Lung (tissue), 12 donors: ENCODE data around the gene DYSF. TPM values are rescaled to one million over a fixed set of nuclear protein-coding genes. Genes with fewer than 3 reads are reported as not detected.

ENCODE experiments used
- ATAC-seq: fragments of 200-7000 bp; cut with Tn5 transposase; one replicate; pipeline ENCODE4 v1.9.1; 2020; ENCODE audit warnings: moderate number of reproducible peaks; ENCODE audit not compliant: insufficient read depth, low FRiP score
- DNase-seq, 3 donors: peaks; one replicate each; pipeline ENCODE4 v3.0.0-alpha.2; 2013 to 2017
- H3K27ac ChIP-seq, 2 donors: one replicate each; pipeline ENCODE4 v1.5.1; 2013; ENCODE audit warnings: mild to moderate bottlenecking in 2 of 2, moderate library complexity in 2 of 2, control low read depth in 1 of 2, inconsistent platforms in 1 of 2, low read depth in 1 of 2, low read length in 1 of 2
- H3K27me3 ChIP-seq, 3 donors: one replicate each; pipeline ENCODE4 v1.5.1; 2013; ENCODE audit warnings: low read length in 2 of 3; ENCODE audit not compliant: control insufficient read depth in 3 of 3, insufficient read depth in 3 of 3
- H3K36me3 ChIP-seq, 4 donors: one replicate each; pipeline ENCODE4 v1.5.1; 2013; ENCODE audit warnings: low read length in 4 of 4, mild to moderate bottlenecking in 1 of 4, moderate library complexity in 1 of 4; ENCODE audit not compliant: control insufficient read depth in 4 of 4, insufficient read depth in 4 of 4
- H3K4me1 ChIP-seq, 5 donors: one replicate each; pipeline ENCODE4 v1.5.1; 2013; ENCODE audit warnings: low read length in 5 of 5, mild to moderate bottlenecking in 2 of 5, moderate library complexity in 1 of 5; ENCODE audit not compliant: control insufficient read depth in 5 of 5, insufficient read depth in 5 of 5
- H3K4me3 ChIP-seq: one replicate; pipeline ENCODE4 v1.5.1; 2013; ENCODE audit warnings: mild to moderate bottlenecking, control low read depth, moderate library complexity
- H3K9ac ChIP-seq, 2 donors: one replicate each; pipeline ENCODE4 v1.5.1; 2013; ENCODE audit warnings: low read length in 2 of 2, control low read depth in 1 of 2; ENCODE audit not compliant: insufficient read depth in 1 of 2
- H3K9me3 ChIP-seq, 4 donors: one replicate each; pipeline ENCODE4 v1.5.1; 2013; ENCODE audit warnings: low read length in 3 of 4, mild to moderate bottlenecking in 1 of 4, moderate library complexity in 1 of 4; ENCODE audit not compliant: control insufficient read depth in 4 of 4, insufficient read depth in 3 of 4
- CTCF ChIP-seq: IDR thresholded peaks from 2 replicates; pipeline ENCODE4 v1.5.1; 2012; ENCODE audit warnings: mild to moderate bottlenecking; ENCODE audit errors: control extremely low read depth, extremely low read depth
- WGBS, 2 donors: extraction: QIAGEN DNeasy Blood & Tissue Kit; methylation state at CpG; one replicate each; pipeline ENCODE4 v1.1.7; 2013; 5-methylcytosine and 5-hydroxymethylcytosine counted together
- polyA plus RNA-seq, 2 donors: library from polyadenylated mRNA; stranded (reverse); fragments of 200-250 nt; gene quantifications; one replicate each; pipeline ENCODE4 v1.2.1, GENCODE V29; 2013
- total RNA-seq, 2 donors: library from RNA; depleted of rRNA in 1 of 2; stranded (reverse); fragments of >200 nt in 1 of 2; gene quantifications; one replicate each; pipeline ENCODE4 v1.2.1, GENCODE V29; 2014 to 2021
- donor health status: control.
- donor health status: control.
- donor health status: Bipolar disorder and iron deficiency.
- donor health status: healthy.
- donor health status: DM: yes; HTN: yes; CAD: no.

DYSF gene
- total and polyA plus RNA-seq, 4 donors, result 12.9 to 56.2 (median 40.0) TPM

GRCh38 chr2:71643674-71644357 lies 190.5 kb downstream of the DYSF start:
- WGBS, 2 donors, result 87% methylated on average over 13 of the region's 13 CpGs
- H3K4me1 ChIP-seq, result peaks cover 0 to 8% (median 0%) of the 10 kb centered on the region in 5 donors
- H3K36me3 ChIP-seq, result peaks cover 0 to 4% (median 0%) of the 10 kb centered on the region in 4 donors
- H3K27me3 ChIP-seq, result no peaks in the 10 kb centered on the region
- H3K9ac ChIP-seq, result no peak overlapping the region
- no peaks in the 10 kb centered on the region for H3K9me3 ChIP-seq
- ATAC-seq (no peak), DNase-seq (peak in 2 of 3 donors; percentile 18 to 44)
- no peak overlapping the region for H3K27ac ChIP-seq
- H3K4me3 ChIP-seq, result no peak overlapping the region
- no peak for TF ChIP-seq CTCF

- Histone ChIP-seq H3K27ac (peak overlapping the region; percentile 18 to 22), H3K36me3 (peaks cover 0 to 4% (median 0%) of the 10 kb centered on the region in 4 donors), H3K27me3 (no peaks in the 10 kb centered on the region), H3K4me3 (no peak overlapping the region), H3K4me1 (peaks cover 0 to 8% (median 0%) of the 10 kb centered on the region in 5 donors), H3K9ac (no peak overlapping the region), H3K9me3 (no peaks in the 10 kb centered on the region)
- 62 to 78% methylated on average over 4 of the region's 4 CpGs for WGBS, 2 donors
- ATAC-seq (no peak), DNase-seq (no peak)
- no peak for TF ChIP-seq CTCF
Measured at GRCh38 chr2:71646028-71646427, 192.7 kb downstream of the DYSF start.

GRCh38 chr2:71647356-71647755 lies 194.0 kb downstream of the DYSF start:
- ATAC-seq (no peak), DNase-seq (no peak)
- H3K4me1 ChIP-seq, result peaks cover 0 to 8% (median 0%) of the 10 kb centered on the region in 5 donors
- TF ChIP-seq CTCF, result no peak
- H3K9ac ChIP-seq, result no peak overlapping the region
- WGBS, 2 donors, result 89 to 92% methylated on average over 1 of the region's 1 CpG
- no peak overlapping the region for H3K4me3 ChIP-seq
- H3K27me3 ChIP-seq, result no peaks in the 10 kb centered on the region
- H3K36me3 ChIP-seq, result peaks cover 0 to 4% (median 0%) of the 10 kb centered on the region in 4 donors
- no peaks in the 10 kb centered on the region for H3K9me3 ChIP-seq
- H3K27ac ChIP-seq, result no peak overlapping the region
